IMR-90 (cell line): ENCODE results near the gene FKRP.

Source experiments
- BHLHE40 ChIP-seq: fragments of 150-350 bp; IDR thresholded peaks from 2 replicates; pipeline ENCODE4 v1.6.1; 2016; ENCODE audit warnings: mild to moderate bottlenecking, low read depth, low read length
- CEBPB ChIP-seq: IDR thresholded peaks from 2 replicates; pipeline ENCODE4 v1.6.1; 2012; ENCODE audit warnings: low read depth, low read length, improper control_type of control experiment
- FOS ChIP-seq: fragments of 150-350 bp; IDR thresholded peaks from 2 replicates; pipeline ENCODE4 v1.6.1; 2016; ENCODE audit warnings: low read depth, low read length
- MAFK ChIP-seq: IDR thresholded peaks from 2 replicates; pipeline ENCODE4 v1.6.1; 2012; ENCODE audit warnings: low read depth, low read length, improper control_type of control experiment
- MXI1 ChIP-seq: IDR thresholded peaks from 2 replicates; pipeline ENCODE4 v1.6.1; 2012; ENCODE audit warnings: low read depth, mild to moderate bottlenecking, low read length, moderate library complexity, borderline replicate concordance
- NFE2L2 ChIP-seq: fragments of 150-350 bp; IDR thresholded peaks from 2 replicates; pipeline ENCODE4 v1.6.1; 2016; ENCODE audit warnings: low read depth, mild to moderate bottlenecking, low read length
- POLR2A ChIP-seq: IDR thresholded peaks from 2 replicates; pipeline ENCODE4 v1.6.1; 2012; ENCODE audit warnings: mild to moderate bottlenecking, low read depth, low read length
- RAD21 ChIP-seq: IDR thresholded peaks from 2 replicates; pipeline ENCODE4 v1.6.1; 2012; ENCODE audit warnings: low read length, improper control_type of control experiment
- TF ChIP-seq, protein P1 (sequence below): conservative IDR thresholded peaks from 2 replicates; pipeline ENCODE4 v1.5.1; 2012; ENCODE audit warnings: mild to moderate bottlenecking, low read depth, low read length, improper control_type of control experiment
- TF ChIP-seq, protein P2 (sequence below): fragments of 150-350 bp; IDR thresholded peaks from 2 replicates; pipeline ENCODE4 v1.6.1; 2017; ENCODE audit warnings: mild to moderate bottlenecking, antibody characterized with exemption, low read length, low read depth

DNA sequence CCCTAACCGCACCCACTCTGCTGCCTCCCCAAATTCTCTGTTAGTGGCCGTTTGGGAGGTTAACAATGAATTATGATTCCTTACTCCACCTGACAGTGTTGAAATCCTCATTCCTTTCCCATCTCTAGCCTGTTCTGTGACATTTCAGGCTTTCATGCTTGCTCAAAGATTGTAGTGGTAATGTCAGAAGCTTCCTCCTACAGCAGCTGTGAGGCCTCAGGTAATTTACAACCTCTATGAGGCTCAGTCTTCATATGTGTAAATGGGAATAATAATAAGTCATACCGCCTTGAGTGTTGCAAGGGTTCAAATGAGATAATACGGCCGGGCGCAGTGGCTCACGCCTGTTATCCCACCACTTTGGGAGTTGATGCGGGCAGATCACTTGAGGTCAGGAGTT lies 43.5 kb downstream of the FKRP start:
- TF ChIP-seq, protein P1, sequence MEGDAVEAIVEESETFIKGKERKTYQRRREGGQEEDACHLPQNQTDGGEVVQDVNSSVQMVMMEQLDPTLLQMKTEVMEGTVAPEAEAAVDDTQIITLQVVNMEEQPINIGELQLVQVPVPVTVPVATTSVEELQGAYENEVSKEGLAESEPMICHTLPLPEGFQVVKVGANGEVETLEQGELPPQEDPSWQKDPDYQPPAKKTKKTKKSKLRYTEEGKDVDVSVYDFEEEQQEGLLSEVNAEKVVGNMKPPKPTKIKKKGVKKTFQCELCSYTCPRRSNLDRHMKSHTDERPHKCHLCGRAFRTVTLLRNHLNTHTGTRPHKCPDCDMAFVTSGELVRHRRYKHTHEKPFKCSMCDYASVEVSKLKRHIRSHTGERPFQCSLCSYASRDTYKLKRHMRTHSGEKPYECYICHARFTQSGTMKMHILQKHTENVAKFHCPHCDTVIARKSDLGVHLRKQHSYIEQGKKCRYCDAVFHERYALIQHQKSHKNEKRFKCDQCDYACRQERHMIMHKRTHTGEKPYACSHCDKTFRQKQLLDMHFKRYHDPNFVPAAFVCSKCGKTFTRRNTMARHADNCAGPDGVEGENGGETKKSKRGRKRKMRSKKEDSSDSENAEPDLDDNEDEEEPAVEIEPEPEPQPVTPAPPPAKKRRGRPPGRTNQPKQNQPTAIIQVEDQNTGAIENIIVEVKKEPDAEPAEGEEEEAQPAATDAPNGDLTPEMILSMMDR: no peak
- TF ChIP-seq POLR2A (no peak), CEBPB (no peak), FOS (no peak), RAD21 (no peak), MAFK (no peak), NFE2L2 (no peak), BHLHE40 (no peak), MXI1 (no peak)
- TF ChIP-seq, protein P2, sequence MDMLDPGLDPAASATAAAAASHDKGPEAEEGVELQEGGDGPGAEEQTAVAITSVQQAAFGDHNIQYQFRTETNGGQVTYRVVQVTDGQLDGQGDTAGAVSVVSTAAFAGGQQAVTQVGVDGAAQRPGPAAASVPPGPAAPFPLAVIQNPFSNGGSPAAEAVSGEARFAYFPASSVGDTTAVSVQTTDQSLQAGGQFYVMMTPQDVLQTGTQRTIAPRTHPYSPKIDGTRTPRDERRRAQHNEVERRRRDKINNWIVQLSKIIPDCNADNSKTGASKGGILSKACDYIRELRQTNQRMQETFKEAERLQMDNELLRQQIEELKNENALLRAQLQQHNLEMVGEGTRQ: no peak
